Measurements from ENCODE around the gene GLI1. TPM values are rescaled to one million over a fixed set of nuclear protein-coding genes. Genes with fewer than 3 reads are reported as not detected.

GLI1 gene
- total RNA-seq, 1 experiment from 2014 or later = 6.4 TPM

GRCh38 chr12:57434517-57435223 lies 24.9 kb upstream of the GLI1 start, which contains the start of gene INHBC:
Gene INHBC, plus strand, starts transcription at chr12:57434784. Its CDS starts 103 bp downstream, at chr12:57434887.
- H3K4me3 ChIP-seq (replicated peaks in 1 of 2; ENCODE audit: low read depth in 1 of 2, low read length in 2 of 2) = no peak within 1 kb of the TSS
- BruUV-seq (replicated peaks) = no TSS peak
- H3K27ac ChIP-seq (ENCODE audit: low read depth, low read length) = no peak within 1 kb of the TSS
- H3K4me1 ChIP-seq (ENCODE audit: control insufficient read depth in 1 of 2, insufficient read depth in 2 of 2, low read length in 2 of 2) = peaks cover 4 to 14% of the 10 kb centered on the region in 2 experiments; a peak in 3 of 4 replicates
- ATAC-seq = no peak
- no peaks in the 10 kb centered on the region for H3K36me3 ChIP-seq (ENCODE audit: control insufficient read depth in 1 of 2, insufficient read depth in 2 of 2, low read length in 2 of 2)
- no peaks in the 10 kb centered on the region for H4K20me1 ChIP-seq (ENCODE audit: insufficient read depth)
- no peaks in the 10 kb centered on the region for H3K9me3 ChIP-seq (ENCODE audit: control insufficient read depth in 1 of 2, insufficient read depth in 1 of 2, low read depth in 1 of 2, low read length in 2 of 2)
- POLR2A ChIA-PET = no interaction called here
- no peak within 1 kb of the TSS for H3K9ac ChIP-seq (ENCODE audit: low read length)
- DNase-seq (ENCODE audit: low read depth, low spot score) = no peak
- H3K9me2 ChIP-seq (ENCODE audit: insufficient read depth) = no peaks in the 10 kb centered on the region
- H3K4me2 ChIP-seq (ENCODE audit: low read length) = no peak within 1 kb of the TSS
- H2AFZ ChIP-seq (ENCODE audit: low read depth, low read length, poor library complexity, severe bottlenecking) = no peak within 1 kb of the TSS
- TF ChIP-seq EZH2 (IDR thresholded peaks at IDR 0.05) = no peak
- TF ChIP-seq POLR2AphosphoS5 (IDR thresholded peaks at IDR 0.05; ENCODE audit: low read depth, low read length) = no peak
- no peak for TF ChIP-seq POLR2A (IDR thresholded peaks at IDR 0.05; ENCODE audit: borderline replicate concordance, extremely low read depth, insufficient read depth, insufficient read length)
- TF ChIP-seq RAD21 (IDR thresholded peaks at IDR 0.05; ENCODE audit: low read depth) = no peak
- TF ChIP-seq YY1 (IDR thresholded peaks at IDR 0.05; ENCODE audit: extremely low read depth, insufficient replicate concordance, low read depth, low read length) = no peak
- TF ChIP-seq EZH2phosphoT487 (IDR thresholded peaks at IDR 0.05; ENCODE audit: borderline replicate concordance) = no peak
- TF ChIP-seq FOSL1 (IDR thresholded peaks at IDR 0.05; ENCODE audit: low read depth) = no peak
- no peak for TF ChIP-seq SP1 (IDR thresholded peaks at IDR 0.05; ENCODE audit: low read depth)
- intact Hi-C loops (cut with micrococcal nuclease) = no loop called here
- H3K27me3 ChIP-seq (ENCODE audit: insufficient read depth, low read length) = no peaks in the 10 kb centered on the region
- RAD21 ChIA-PET (ENCODE audit: low non-redundant PET in 1 of 2, low total read pairs in 2 of 2, uncharacterized antibody in 2 of 2, unreplicated experiment in 2 of 2) = no interaction called here
- peaks cover 7% of the 10 kb centered on the region for H3K79me2 ChIP-seq (ENCODE audit: insufficient read depth, low read length)
- CTCF ChIA-PET = no interaction called here

- no peak for DNase-seq (ENCODE audit: low read depth, low spot score)
- H2AFZ ChIP-seq (ENCODE audit: low read depth, low read length, poor library complexity, severe bottlenecking) = no peak overlapping the region
- H3K4me2 ChIP-seq (ENCODE audit: low read length) = no peak overlapping the region
- no peaks in the 10 kb centered on the region for H3K9me3 ChIP-seq (ENCODE audit: control insufficient read depth in 1 of 2, insufficient read depth in 1 of 2, low read depth in 1 of 2, low read length in 2 of 2)
- CTCF ChIA-PET = no interaction called here
- intact Hi-C loops (cut with micrococcal nuclease) = no loop called here
- POLR2A ChIA-PET = no interaction called here
- ATAC-seq = no peak
- RAD21 ChIA-PET (ENCODE audit: low non-redundant PET in 1 of 2, low total read pairs in 2 of 2, uncharacterized antibody in 2 of 2, unreplicated experiment in 2 of 2) = no interaction called here
- no peak overlapping the region for H3K27ac ChIP-seq (ENCODE audit: low read depth, low read length)
- H3K9me2 ChIP-seq (ENCODE audit: insufficient read depth) = no peaks in the 10 kb centered on the region
- H3K4me1 ChIP-seq (ENCODE audit: control insufficient read depth in 1 of 2, insufficient read depth in 2 of 2, low read length in 2 of 2) = peaks cover 4 to 10% of the 10 kb centered on the region in 2 experiments; a peak in 3 of 4 replicates
- H3K4me3 ChIP-seq (replicated peaks in 1 of 2; ENCODE audit: low read depth in 1 of 2, low read length in 2 of 2) = no peak overlapping the region
- no peaks in the 10 kb centered on the region for H3K36me3 ChIP-seq (ENCODE audit: control insufficient read depth in 1 of 2, insufficient read depth in 2 of 2, low read length in 2 of 2)
- H3K79me2 ChIP-seq (ENCODE audit: insufficient read depth, low read length) = peaks cover under 1% of the 10 kb centered on the region; the same call in 1 of the 2 replicates
- no peaks in the 10 kb centered on the region for H4K20me1 ChIP-seq (ENCODE audit: insufficient read depth)
- no TSS peak for BruUV-seq (replicated peaks)
- no peak overlapping the region for H3K9ac ChIP-seq (ENCODE audit: low read length)
- H3K27me3 ChIP-seq (ENCODE audit: insufficient read depth, low read length) = no peaks in the 10 kb centered on the region
- TF ChIP-seq EGR1 (IDR thresholded peaks at IDR 0.05; ENCODE audit: low read depth) (no peak), YY1 (IDR thresholded peaks at IDR 0.05; ENCODE audit: extremely low read depth, insufficient replicate concordance, low read depth, low read length) (no peak), POLR2A (IDR thresholded peaks at IDR 0.05; ENCODE audit: borderline replicate concordance, extremely low read depth, insufficient read depth, insufficient read length) (no peak), JUND (IDR thresholded peaks at IDR 0.05) (no peak), EZH2 (IDR thresholded peaks at IDR 0.05) (no peak), RAD21 (IDR thresholded peaks at IDR 0.05; ENCODE audit: low read depth) (no peak), SIN3A (IDR thresholded peaks at IDR 0.05; ENCODE audit: low read depth) (no peak), CBX3 (IDR thresholded peaks at IDR 0.05; ENCODE audit: low read depth) (no peak), MAX (IDR thresholded peaks at IDR 0.05) (no peak), TCF7L2 (IDR thresholded peaks at IDR 0.05; ENCODE audit: borderline replicate concordance, extremely low read depth, insufficient read depth, insufficient read length) (no peak), EZH2phosphoT487 (IDR thresholded peaks at IDR 0.05; ENCODE audit: borderline replicate concordance) (no peak), REST (IDR thresholded peaks at IDR 0.05; ENCODE audit: low read depth) (no peak)
These were observed 24.3 kb upstream of the GLI1 start for GRCh38 chr12:57435293-57435692.

Measured in HCT116 (cell line).